SK-N-SH treated with all-trans-retinoic acid at 6 μM for 48 hours (cell line): ENCODE measurements around the gene DERL3.

ENCODE experiments used
- ARNTL ChIP-seq: fragments of 450-650 bp; formaldehyde crosslinking; IDR thresholded peaks from 2 replicates; pipeline ENCODE4 v1.5.0; 2020; ENCODE audit warnings: low read depth, mild to moderate bottlenecking, moderate library complexity, borderline replicate concordance
- BACH2 ChIP-seq: fragments of 250-450 bp; sonication (Bioruptor Pico); IDR thresholded peaks from 2 replicates; pipeline ENCODE4 v1.9.0; 2021; ENCODE audit warnings: mild to moderate bottlenecking, borderline replicate concordance
- GLIS3 ChIP-seq: fragments of 250-450 bp; sonication (Bioruptor Pico); IDR thresholded peaks from 2 replicates; pipeline ENCODE4 v1.5.0; 2020; ENCODE audit warnings: mild to moderate bottlenecking, moderate library complexity
- PPARA ChIP-seq: fragments of 250-450 bp; sonication (Bioruptor Pico); IDR thresholded peaks from 2 replicates; pipeline ENCODE4 v1.5.0; 2020; ENCODE audit warnings: mild to moderate bottlenecking, borderline replicate concordance
- TOX ChIP-seq: fragments of 250-450 bp; sonication (Bioruptor Pico); IDR thresholded peaks from 2 replicates; pipeline ENCODE4 v1.8.0; 2021; ENCODE audit warnings: mild to moderate bottlenecking, moderate library complexity, borderline replicate concordance
- ZC3H10 ChIP-seq: fragments of 250-450 bp; sonication (Bioruptor Pico); IDR thresholded peaks from 2 replicates; pipeline ENCODE4 v1.5.1; 2021; ENCODE audit warnings: mild to moderate bottlenecking, moderate library complexity
- ZFP3 ChIP-seq: fragments of 250-450 bp; sonication (Bioruptor Pico); IDR thresholded peaks from 2 replicates; pipeline ENCODE4 v1.5.0; 2020; ENCODE audit warnings: mild to moderate bottlenecking, moderate library complexity
- ZFP30 ChIP-seq: fragments of 450-650 bp; formaldehyde crosslinking; IDR thresholded peaks from 2 replicates; pipeline ENCODE4 v1.5.0; 2022; ENCODE audit warnings: mild to moderate bottlenecking, moderate library complexity
- ZNF8 ChIP-seq: fragments of 450-650 bp; formaldehyde crosslinking; IDR thresholded peaks from 2 replicates; pipeline ENCODE4 v1.5.0; 2020; ENCODE audit warnings: mild to moderate bottlenecking, moderate library complexity

GRCh38 chr22:23787600-23787896 lies 51.3 kb downstream of the DERL3 start:
- TF ChIP-seq ZFP30 (CRISPR knock-in tag) (no peak), ZC3H10 (CRISPR knock-in tag) (no peak), ARNTL (CRISPR knock-in tag) (no peak), ZNF8 (CRISPR knock-in tag) (no peak), ZFP3 (CRISPR knock-in tag) (no peak), TOX (no peak), BACH2 (CRISPR knock-in tag) (no peak), PPARA (CRISPR knock-in tag) (no peak), GLIS3 (CRISPR knock-in tag) (no peak)
